Ovary (tissue), 3 donors: Measurements from ENCODE around the gene UQCC2.

ENCODE experiments used
- CTCF ChIP-seq, 3 donors: fragments of 450-650 bp in 2 of 3; fragments of 200-600 bp in 1 of 3; IDR thresholded peaks; one replicate each; pipeline versions ENCODE4 v1.5.1 to v1.8.0; 2016 to 2022; ENCODE audit warnings: antibody characterized with exemption in 3 of 3, mild to moderate bottlenecking in 1 of 3
- EP300 ChIP-seq: sonication (generic); formaldehyde crosslinking; IDR thresholded peaks from one replicate; pipeline ENCODE4 v1.6.1; 2017; ENCODE audit warnings: antibody characterized with exemption
- POLR2A ChIP-seq: fragments of 450-650 bp; IDR thresholded peaks from one replicate; pipeline ENCODE4 v1.6.1; 2017; ENCODE audit warnings: antibody characterized with exemption, mild to moderate bottlenecking, moderate library complexity
- donor health status: DM: no; HTN: no; CAD: no.

GRCh38 chr6:33659986-33660385, 51.5 kb downstream of the UQCC2 start:
- TF ChIP-seq CTCF (IDR thresholded peaks at IDR 0.05) (no peak), POLR2A (no peak), EP300 (no peak)
